Thoracic aorta (tissue), 2 donors: Measurements from ENCODE around the gene TGFB1I1. TPM values are rescaled to one million over a fixed set of nuclear protein-coding genes. Genes with fewer than 3 reads are reported as not detected.

Source experiments
- ATAC-seq: fragments of 150-250 bp; one replicate; pipeline ENCODE4 v1.8.0; 2017; ENCODE audit warnings: low read depth; ENCODE audit not compliant: insufficient number of reproducible peaks, low FRiP score
- DNase-seq: peaks from one replicate; pipeline ENCODE4 v3.0.0-alpha.2; 2020; ENCODE audit warnings: low spot score
- H3K27ac ChIP-seq, 2 donors: fragments of 200-600 bp; sonication (generic); 1 replicate in 1 of 2; 2 replicates in 1 of 2; pipeline ENCODE4 v1.5.1; 2016; ENCODE audit warnings: mild to moderate bottlenecking in 2 of 2, moderate library complexity in 2 of 2
- H3K27me3 ChIP-seq: fragments of 200-600 bp; sonication (generic); replicated peaks from 2 replicates; pipeline ENCODE4 v1.6.0; 2016; ENCODE audit warnings: mild to moderate bottlenecking; ENCODE audit not compliant: insufficient read depth
- H3K36me3 ChIP-seq: fragments of 200-600 bp; sonication (generic); one replicate; pipeline ENCODE4 v1.5.1; 2016
- H3K4me1 ChIP-seq, 2 donors: fragments of 200-600 bp; sonication (generic); 1 replicate in 1 of 2; 2 replicates in 1 of 2; pipeline versions ENCODE4 v1.5.1 to v1.6.0; 2016; ENCODE audit warnings: low read depth in 2 of 2, mild to moderate bottlenecking in 1 of 2; ENCODE audit not compliant: control insufficient read depth in 1 of 2
- H3K4me3 ChIP-seq: fragments of 200-600 bp; sonication (generic); 2 replicates; pipeline ENCODE4 v1.5.1; 2016; ENCODE audit warnings: mild to moderate bottlenecking
- H3K9me3 ChIP-seq: fragments of 200-600 bp; sonication (generic); 2 replicates; pipeline ENCODE4 v1.5.1; 2016
- total RNA-seq, 2 donors: library from RNA; depleted of rRNA; stranded (reverse); fragments of >200 nt; gene quantifications; one replicate each; pipeline versions ENCODE4 v1.1.0 to v1.2.3, GENCODE V29; 2016
- TF ChIP-seq, protein P1 (sequence below): fragments of 200-600 bp; sonication (generic); IDR thresholded peaks from one replicate; pipeline ENCODE4 v1.5.1; 2019; ENCODE audit warnings: antibody characterized with exemption

Gene TGFB1I1
- total RNA-seq, 2 donors from 2014 or later: 192 to 231 TPM

DNA sequence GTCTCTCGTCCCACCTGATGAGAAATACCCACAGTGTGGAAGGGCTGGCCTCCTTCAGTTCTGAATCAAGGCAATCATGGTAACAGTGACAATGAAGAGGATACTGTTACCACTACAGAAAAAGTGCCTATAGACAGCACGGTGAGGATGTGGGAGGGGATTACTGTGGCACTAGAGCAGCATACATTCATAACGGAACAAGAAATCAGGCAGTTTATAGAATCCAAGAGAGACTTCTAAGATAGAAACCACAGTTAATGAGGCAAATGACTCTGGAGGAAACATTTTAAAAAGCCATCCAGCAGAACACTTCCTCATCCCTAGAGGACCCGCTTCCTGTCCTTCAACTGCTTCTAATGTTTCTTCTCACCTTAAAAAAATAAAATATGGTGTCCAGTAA lies 33.5 kb downstream of the TGFB1I1 start:
- Histone ChIP-seq H3K27me3 (no peaks in the 10 kb centered on the region), H3K9me3 (no peaks in the 10 kb centered on the region), H3K27ac (no peak overlapping the region), H3K4me1 (peaks cover 14 to 45% of the 10 kb centered on the region in 2 donors), H3K4me3 (no peak overlapping the region), H3K36me3 (no peaks in the 10 kb centered on the region)
- TF ChIP-seq, protein P1, sequence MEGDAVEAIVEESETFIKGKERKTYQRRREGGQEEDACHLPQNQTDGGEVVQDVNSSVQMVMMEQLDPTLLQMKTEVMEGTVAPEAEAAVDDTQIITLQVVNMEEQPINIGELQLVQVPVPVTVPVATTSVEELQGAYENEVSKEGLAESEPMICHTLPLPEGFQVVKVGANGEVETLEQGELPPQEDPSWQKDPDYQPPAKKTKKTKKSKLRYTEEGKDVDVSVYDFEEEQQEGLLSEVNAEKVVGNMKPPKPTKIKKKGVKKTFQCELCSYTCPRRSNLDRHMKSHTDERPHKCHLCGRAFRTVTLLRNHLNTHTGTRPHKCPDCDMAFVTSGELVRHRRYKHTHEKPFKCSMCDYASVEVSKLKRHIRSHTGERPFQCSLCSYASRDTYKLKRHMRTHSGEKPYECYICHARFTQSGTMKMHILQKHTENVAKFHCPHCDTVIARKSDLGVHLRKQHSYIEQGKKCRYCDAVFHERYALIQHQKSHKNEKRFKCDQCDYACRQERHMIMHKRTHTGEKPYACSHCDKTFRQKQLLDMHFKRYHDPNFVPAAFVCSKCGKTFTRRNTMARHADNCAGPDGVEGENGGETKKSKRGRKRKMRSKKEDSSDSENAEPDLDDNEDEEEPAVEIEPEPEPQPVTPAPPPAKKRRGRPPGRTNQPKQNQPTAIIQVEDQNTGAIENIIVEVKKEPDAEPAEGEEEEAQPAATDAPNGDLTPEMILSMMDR: no peak
- no peak for ATAC-seq
- no peak for DNase-seq

DNA sequence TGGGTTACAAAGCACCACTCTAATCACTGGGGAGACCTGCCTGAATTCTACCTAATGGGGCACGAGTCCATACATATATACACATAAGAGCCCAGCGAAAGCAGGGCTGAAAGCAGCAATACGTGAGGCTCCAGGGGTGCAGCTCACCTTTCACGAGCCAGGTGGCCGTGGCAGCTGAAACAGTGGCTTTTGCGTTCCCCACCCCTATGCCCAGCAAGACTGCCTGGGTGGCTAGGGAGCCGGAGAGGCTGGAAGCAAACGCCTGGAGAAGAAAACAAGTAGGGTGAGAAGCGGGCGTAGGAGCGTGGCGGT lies 35.6 kb downstream of the TGFB1I1 start:
- H3K4me3 ChIP-seq: peak overlapping the region; percentile 87
- no peaks in the 10 kb centered on the region for H3K27me3 ChIP-seq
- DNase-seq (no peak), ATAC-seq (no peak)
- TF ChIP-seq, protein P1: no peak
- peaks cover 14 to 40% of the 10 kb centered on the region in 2 donors for H3K4me1 ChIP-seq
- H3K27ac ChIP-seq: peak overlapping the region; percentile 91 to 95
- H3K36me3 ChIP-seq: no peaks in the 10 kb centered on the region
- H3K9me3 ChIP-seq: no peaks in the 10 kb centered on the region

- peak; percentile 62 for DNase-seq
- Histone ChIP-seq H3K27ac (peak within 1 kb of the TSS; percentile 91 to 95), H3K4me1 (peaks cover 14 to 35% of the 10 kb centered on the region in 2 donors), H3K4me3 (peak within 1 kb of the TSS; percentile 87), H3K36me3 (no peaks in the 10 kb centered on the region), H3K9me3 (no peaks in the 10 kb centered on the region), H3K27me3 (no peaks in the 10 kb centered on the region)
- TF ChIP-seq, protein P1: no peak
- ATAC-seq: peak; percentile 83
These were observed 36.2 kb downstream of the TGFB1I1 start, which contains the start of gene RUSF1 for GRCh38 chr16:31507929-31508705. Gene RUSF1, minus strand, starts transcription at chr16:31508391. Its CDS starts 18 bp downstream, at chr16:31508373.

GRCh38 chr16:31508706-31509195 lies 36.8 kb downstream of the TGFB1I1 start:
- no peaks in the 10 kb centered on the region for H3K36me3 ChIP-seq
- peak overlapping the region; percentile 91 to 95 for H3K27ac ChIP-seq
- no peaks in the 10 kb centered on the region for H3K27me3 ChIP-seq
- DNase-seq (no peak), ATAC-seq (peak; percentile 19)
- no peaks in the 10 kb centered on the region for H3K9me3 ChIP-seq
- H3K4me3 ChIP-seq: peak overlapping the region; percentile 87
- peaks cover 14 to 30% of the 10 kb centered on the region in 2 donors for H3K4me1 ChIP-seq
- TF ChIP-seq, protein P1: no peak

GRCh38 chr16:31513126-31513525 lies 41.2 kb downstream of the TGFB1I1 start:
- Histone ChIP-seq H3K4me3 (no peak overlapping the region), H3K9me3 (no peaks in the 10 kb centered on the region), H3K27me3 (no peaks in the 10 kb centered on the region), H3K36me3 (no peaks in the 10 kb centered on the region), H3K27ac (no peak overlapping the region), H3K4me1 (peaks cover 7 to 16% of the 10 kb centered on the region in 2 donors)
- DNase-seq: no peak
- no peak for ATAC-seq
- TF ChIP-seq, protein P1: no peak
